HEK293 (cell line): ENCODE results near the gene EGFR.

ENCODE experiments used
- CTCF ChIA-PET: fragments of 350-600 bp; formaldehyde crosslinking; extraction: SDS; loops from one replicate; lab custom pipeline; 2021; ENCODE audit warnings: antibody characterized with exemption; lab: Yijun Ruan, JAX
- POLR2A ChIA-PET: fragments of 300-600 bp; formaldehyde crosslinking; extraction: SDS; loops from one replicate; lab custom pipeline; 2020; ENCODE audit warnings: antibody characterized with exemption, inconsistent platforms; lab: Yijun Ruan, JAX
- H3K27ac ChIP-seq: fragments of 200-500 bp; sonication (Bioruptor generic); 2 replicates; pipeline ENCODE4 v1.5.1; 2014; ENCODE audit warnings: low read depth, low read length, control low read depth, inconsistent platforms; ENCODE audit errors: extremely low read depth
- H3K36me3 ChIP-seq, 2 experiments: fragments of 200-500 bp in 1 of 2; sonication (Bioruptor generic) in 1 of 2; 1 replicate in 1 of 2; 2 replicates in 1 of 2; pipeline ENCODE4 v1.5.1; 2014 to 2017; ENCODE audit warnings: inconsistent platforms in 2 of 2, low read length in 2 of 2; ENCODE audit not compliant: control insufficient read depth in 2 of 2, insufficient read depth in 1 of 2
- H3K4me1 ChIP-seq: fragments of 200-500 bp; sonication (Bioruptor generic); 2 replicates; pipeline ENCODE4 v1.5.1; 2014; ENCODE audit warnings: mild to moderate bottlenecking, low read length, inconsistent platforms; ENCODE audit not compliant: control insufficient read depth, insufficient read depth
- H3K4me3 ChIP-seq: 2 replicates; pipeline ENCODE4 v1.5.1; 2011; ENCODE audit warnings: low read depth, mild to moderate bottlenecking, control low read depth, low read length, moderate library complexity
- H3K9me3 ChIP-seq: fragments of 200-500 bp; sonication (Bioruptor generic); 2 replicates; pipeline ENCODE4 v1.5.1; 2014; ENCODE audit warnings: low read depth, low read length, inconsistent platforms; ENCODE audit not compliant: control insufficient read depth, insufficient read depth
- HOXD13 ChIP-seq: sonication (generic); formaldehyde crosslinking; IDR thresholded peaks from 2 replicates; pipeline ENCODE4 v1.8.0; 2022; ENCODE audit warnings: missing genetic modification reagents, borderline replicate concordance
- MEIS1 ChIP-seq: sonication (generic); formaldehyde crosslinking; IDR thresholded peaks from 2 replicates; pipeline ENCODE4 v1.8.1; 2022; ENCODE audit warnings: missing genetic modification reagents, mild to moderate bottlenecking, borderline replicate concordance
- SP3 ChIP-seq: fragments of 450-650 bp; formaldehyde crosslinking; IDR thresholded peaks from 2 replicates; pipeline ENCODE4 v1.5.1; 2016; ENCODE audit warnings: missing biosample characterization, missing genetic modification characterization
- ZNF132 ChIP-seq: fragments of 450-650 bp; formaldehyde crosslinking; IDR thresholded peaks from 2 replicates; pipeline ENCODE4 v1.5.1; 2017; ENCODE audit warnings: missing biosample characterization, missing genetic modification characterization, borderline replicate concordance
- ZNF169 ChIP-seq: fragments of 450-650 bp; formaldehyde crosslinking; IDR thresholded peaks from 2 replicates; pipeline ENCODE4 v1.5.1; 2016; ENCODE audit warnings: missing biosample characterization, missing genetic modification characterization
- ZNF239 ChIP-seq: fragments of 450-650 bp; formaldehyde crosslinking; IDR thresholded peaks from 2 replicates; pipeline ENCODE4 v1.5.1; 2016; ENCODE audit warnings: missing biosample characterization, missing genetic modification characterization
- ZNF274 ChIP-seq, 2 experiments: fragments of 200-500 bp in 1 of 2; fragments of 450-650 bp in 1 of 2; sonication (Bioruptor generic) in 1 of 2; formaldehyde crosslinking in 1 of 2; IDR thresholded peaks; 2 replicates each; pipeline versions ENCODE4 v1.5.1 to v1.6.1; 2014 to 2016; ENCODE audit warnings: borderline replicate concordance in 1 of 2, inconsistent platforms in 1 of 2, low read length in 1 of 2, missing biosample characterization in 1 of 2, missing genetic modification characterization in 1 of 2
- ZNF354C ChIP-seq: fragments of 450-650 bp; formaldehyde crosslinking; IDR thresholded peaks from 2 replicates; pipeline ENCODE4 v1.5.1; 2016; ENCODE audit warnings: missing biosample characterization, missing genetic modification characterization, low read depth, borderline replicate concordance
- ZNF529 ChIP-seq: fragments of 450-650 bp; formaldehyde crosslinking; IDR thresholded peaks from 2 replicates; pipeline ENCODE4 v1.5.1; 2017; ENCODE audit warnings: missing genetic modification characterization, missing biosample characterization; ENCODE audit not compliant: insufficient replicate concordance
- ZNF555 ChIP-seq: fragments of 450-650 bp; formaldehyde crosslinking; conservative IDR thresholded peaks from 2 replicates; pipeline ENCODE4 v1.5.1; 2017; ENCODE audit warnings: missing biosample characterization, mild to moderate bottlenecking, missing genetic modification characterization, inconsistent platforms
- ZNF585B ChIP-seq: fragments of 450-650 bp; formaldehyde crosslinking; IDR thresholded peaks from 2 replicates; pipeline ENCODE4 v1.5.1; 2016; ENCODE audit warnings: missing biosample characterization, missing genetic modification characterization
- ZNF664 ChIP-seq: fragments of 450-650 bp; formaldehyde crosslinking; IDR thresholded peaks from 2 replicates; pipeline ENCODE4 v1.5.1; 2016; ENCODE audit warnings: missing biosample characterization, missing genetic modification characterization
- ZNF791 ChIP-seq: fragments of 450-650 bp; formaldehyde crosslinking; IDR thresholded peaks from 2 replicates; pipeline ENCODE4 v1.5.1; 2016; ENCODE audit warnings: missing biosample characterization, missing genetic modification characterization
- TF ChIP-seq, protein P1 (sequence below): fragments of 450-650 bp; formaldehyde crosslinking; IDR thresholded peaks from 2 replicates; pipeline ENCODE4 v1.5.1; 2016; ENCODE audit warnings: missing biosample characterization, missing genetic modification characterization, borderline replicate concordance
- TF ChIP-seq, protein P2 (sequence below): fragments of 450-650 bp; formaldehyde crosslinking; IDR thresholded peaks from 2 replicates; pipeline ENCODE4 v1.5.1; 2016; ENCODE audit warnings: missing biosample characterization, missing genetic modification characterization, borderline replicate concordance
- TF ChIP-seq, protein P3 (sequence below): fragments of 450-650 bp; formaldehyde crosslinking; IDR thresholded peaks from 2 replicates; pipeline ENCODE4 v1.5.1; 2016; ENCODE audit warnings: missing biosample characterization, missing genetic modification characterization
- TF ChIP-seq, protein P4 (sequence below): fragments of 450-650 bp; formaldehyde crosslinking; IDR thresholded peaks from 2 replicates; pipeline ENCODE4 v1.5.0; 2017; ENCODE audit warnings: missing biosample characterization, missing genetic modification characterization, borderline replicate concordance
- TF ChIP-seq, protein P5 (sequence below): fragments of 450-650 bp; formaldehyde crosslinking; IDR thresholded peaks from 2 replicates; pipeline ENCODE4 v1.5.1; 2016; ENCODE audit warnings: missing biosample characterization, missing genetic modification characterization
- TF ChIP-seq, protein P6 (sequence below): fragments of 450-650 bp; formaldehyde crosslinking; optimal IDR thresholded peaks from 2 replicates; pipeline ENCODE3; 2016; ENCODE audit warnings: missing biosample characterization, mild to moderate bottlenecking, missing genetic modification characterization

EGFR gene

DNA sequence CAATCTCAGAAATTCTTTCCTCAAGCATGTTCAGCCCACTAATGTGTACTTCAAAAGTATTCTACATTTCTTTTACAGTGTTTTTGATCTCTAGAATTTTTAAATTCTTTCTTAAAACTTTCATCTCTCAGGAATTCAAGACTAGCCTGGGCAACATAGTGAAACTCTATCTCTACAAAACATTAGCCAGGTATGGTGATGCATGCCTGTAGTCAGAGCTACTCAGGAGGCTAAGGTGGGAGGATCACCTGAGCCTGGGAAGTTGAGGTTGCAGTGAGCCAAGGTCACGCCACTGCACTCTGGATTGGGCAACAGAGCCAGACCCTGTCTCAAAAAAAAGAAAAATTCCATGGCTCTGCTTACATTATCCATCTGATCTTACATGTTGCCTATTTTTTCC is 5.0 kb upstream of the EGFR start:
- TF ChIP-seq ZNF555 (tag by site-specific recombination) (no peak), ZNF169 (tag by site-specific recombination) (no peak), MEIS1 (CRISPR knock-in tag) (no peak), ZNF239 (tag by site-specific recombination) (no peak), ZNF132 (tag by site-specific recombination) (no peak)
- TF ChIP-seq, protein P1, sequence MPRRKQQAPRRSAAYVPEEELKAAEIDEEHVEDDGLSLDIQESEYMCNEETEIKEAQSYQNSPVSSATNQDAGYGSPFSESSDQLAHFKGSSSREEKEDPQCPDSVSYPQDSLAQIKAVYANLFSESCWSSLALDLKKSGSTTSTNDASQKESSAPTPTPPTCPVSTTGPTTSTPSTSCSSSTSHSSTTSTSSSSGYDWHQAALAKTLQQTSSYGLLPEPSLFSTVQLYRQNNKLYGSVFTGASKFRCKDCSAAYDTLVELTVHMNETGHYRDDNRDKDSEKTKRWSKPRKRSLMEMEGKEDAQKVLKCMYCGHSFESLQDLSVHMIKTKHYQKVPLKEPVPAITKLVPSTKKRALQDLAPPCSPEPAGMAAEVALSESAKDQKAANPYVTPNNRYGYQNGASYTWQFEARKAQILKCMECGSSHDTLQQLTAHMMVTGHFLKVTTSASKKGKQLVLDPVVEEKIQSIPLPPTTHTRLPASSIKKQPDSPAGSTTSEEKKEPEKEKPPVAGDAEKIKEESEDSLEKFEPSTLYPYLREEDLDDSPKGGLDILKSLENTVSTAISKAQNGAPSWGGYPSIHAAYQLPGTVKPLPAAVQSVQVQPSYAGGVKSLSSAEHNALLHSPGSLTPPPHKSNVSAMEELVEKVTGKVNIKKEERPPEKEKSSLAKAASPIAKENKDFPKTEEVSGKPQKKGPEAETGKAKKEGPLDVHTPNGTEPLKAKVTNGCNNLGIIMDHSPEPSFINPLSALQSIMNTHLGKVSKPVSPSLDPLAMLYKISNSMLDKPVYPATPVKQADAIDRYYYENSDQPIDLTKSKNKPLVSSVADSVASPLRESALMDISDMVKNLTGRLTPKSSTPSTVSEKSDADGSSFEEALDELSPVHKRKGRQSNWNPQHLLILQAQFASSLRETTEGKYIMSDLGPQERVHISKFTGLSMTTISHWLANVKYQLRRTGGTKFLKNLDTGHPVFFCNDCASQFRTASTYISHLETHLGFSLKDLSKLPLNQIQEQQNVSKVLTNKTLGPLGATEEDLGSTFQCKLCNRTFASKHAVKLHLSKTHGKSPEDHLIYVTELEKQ = no peak
- Histone ChIP-seq H3K4me1 (no peaks in the 10 kb centered on the region), H3K4me3 (no peak overlapping the region), H3K9me3 (no peaks in the 10 kb centered on the region), H3K36me3 (no peaks in the 10 kb centered on the region), H3K27ac (no peak overlapping the region)
- ChIA-PET CTCF (no interaction called here), POLR2A (no interaction called here)

DNA sequence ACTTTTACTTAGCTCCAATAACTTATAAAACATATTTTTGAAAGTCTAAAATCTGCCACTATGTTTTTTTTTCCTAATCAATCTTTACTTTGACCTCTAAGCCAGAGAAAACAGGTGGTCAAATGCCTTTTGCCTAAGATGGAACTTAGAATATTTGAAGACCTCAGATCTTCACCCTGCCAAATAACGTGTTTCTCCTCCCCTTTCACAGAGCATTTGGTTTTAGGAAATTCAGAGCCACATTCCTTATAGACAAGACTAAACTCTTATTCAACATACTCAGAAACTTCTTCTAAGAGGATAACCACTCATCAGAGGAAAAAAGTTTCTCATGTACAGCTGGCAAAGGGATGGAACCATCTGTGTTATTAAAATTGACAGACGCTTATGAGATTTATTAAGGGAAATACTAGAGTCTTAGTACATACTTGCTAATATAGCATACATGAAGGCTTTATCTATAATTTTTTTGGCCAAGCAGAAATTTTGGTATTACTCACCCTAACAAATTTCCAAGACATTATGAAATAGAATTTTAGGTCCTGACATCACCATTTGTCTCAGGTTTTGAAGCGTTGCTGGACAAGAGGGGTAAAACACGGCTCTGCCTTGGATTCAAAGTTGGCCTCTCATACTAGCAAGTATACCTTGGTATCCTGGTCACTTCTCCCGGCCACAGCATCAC is 2.6 kb upstream of the EGFR start:
- CTCF ChIA-PET = interaction anchor here (0.6 to 1.6 kb wide), 3 partner anchors 50 to 238 kb away, joined by 3 to 11 read pairs (median 7); no protein-coding TSS in a partner anchor
- H3K36me3 ChIP-seq = no peaks in the 10 kb centered on the region
- H3K4me1 ChIP-seq = peaks cover 3% of the 10 kb centered on the region; the same call in 1 of the 2 replicates
- no peak overlapping the region for H3K27ac ChIP-seq
- H3K4me3 ChIP-seq = no peak overlapping the region
- H3K9me3 ChIP-seq = no peaks in the 10 kb centered on the region
- POLR2A ChIA-PET = no interaction called here
- TF ChIP-seq ZNF274 (IDR thresholded peaks at IDR 0.05; ENCODE audit: low read length) (no peak), ZNF274 (tag by site-specific recombination; IDR thresholded peaks at IDR 0.05; ENCODE audit: borderline replicate concordance) (no peak), SP3 (tag by site-specific recombination) (no peak), ZNF585B (tag by site-specific recombination) (no peak), MEIS1 (CRISPR knock-in tag) (no peak), ZNF132 (tag by site-specific recombination) (no peak), ZNF664 (tag by site-specific recombination) (no peak), ZNF791 (tag by site-specific recombination) (no peak), ZNF529 (tag by site-specific recombination) (no peak), HOXD13 (no peak), ZNF354C (tag by site-specific recombination) (no peak)
- TF ChIP-seq, protein P2, sequence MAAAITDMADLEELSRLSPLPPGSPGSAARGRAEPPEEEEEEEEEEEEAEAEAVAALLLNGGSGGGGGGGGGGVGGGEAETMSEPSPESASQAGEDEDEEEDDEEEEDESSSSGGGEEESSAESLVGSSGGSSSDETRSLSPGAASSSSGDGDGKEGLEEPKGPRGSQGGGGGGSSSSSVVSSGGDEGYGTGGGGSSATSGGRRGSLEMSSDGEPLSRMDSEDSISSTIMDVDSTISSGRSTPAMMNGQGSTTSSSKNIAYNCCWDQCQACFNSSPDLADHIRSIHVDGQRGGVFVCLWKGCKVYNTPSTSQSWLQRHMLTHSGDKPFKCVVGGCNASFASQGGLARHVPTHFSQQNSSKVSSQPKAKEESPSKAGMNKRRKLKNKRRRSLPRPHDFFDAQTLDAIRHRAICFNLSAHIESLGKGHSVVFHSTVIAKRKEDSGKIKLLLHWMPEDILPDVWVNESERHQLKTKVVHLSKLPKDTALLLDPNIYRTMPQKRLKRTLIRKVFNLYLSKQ (tag by site-specific recombination) = no peak
- TF ChIP-seq, protein P3, sequence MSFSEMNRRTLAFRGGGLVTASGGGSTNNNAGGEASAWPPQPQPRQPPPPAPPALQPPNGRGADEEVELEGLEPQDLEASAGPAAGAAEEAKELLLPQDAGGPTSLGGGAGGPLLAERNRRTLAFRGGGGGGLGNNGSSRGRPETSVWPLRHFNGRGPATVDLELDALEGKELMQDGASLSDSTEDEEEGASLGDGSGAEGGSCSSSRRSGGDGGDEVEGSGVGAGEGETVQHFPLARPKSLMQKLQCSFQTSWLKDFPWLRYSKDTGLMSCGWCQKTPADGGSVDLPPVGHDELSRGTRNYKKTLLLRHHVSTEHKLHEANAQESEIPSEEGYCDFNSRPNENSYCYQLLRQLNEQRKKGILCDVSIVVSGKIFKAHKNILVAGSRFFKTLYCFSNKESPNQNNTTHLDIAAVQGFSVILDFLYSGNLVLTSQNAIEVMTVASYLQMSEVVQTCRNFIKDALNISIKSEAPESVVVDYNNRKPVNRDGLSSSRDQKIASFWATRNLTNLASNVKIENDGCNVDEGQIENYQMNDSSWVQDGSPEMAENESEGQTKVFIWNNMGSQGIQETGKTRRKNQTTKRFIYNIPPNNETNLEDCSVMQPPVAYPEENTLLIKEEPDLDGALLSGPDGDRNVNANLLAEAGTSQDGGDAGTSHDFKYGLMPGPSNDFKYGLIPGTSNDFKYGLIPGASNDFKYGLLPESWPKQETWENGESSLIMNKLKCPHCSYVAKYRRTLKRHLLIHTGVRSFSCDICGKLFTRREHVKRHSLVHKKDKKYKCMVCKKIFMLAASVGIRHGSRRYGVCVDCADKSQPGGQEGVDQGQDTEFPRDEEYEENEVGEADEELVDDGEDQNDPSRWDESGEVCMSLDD = no peak
- TF ChIP-seq, protein P4, sequence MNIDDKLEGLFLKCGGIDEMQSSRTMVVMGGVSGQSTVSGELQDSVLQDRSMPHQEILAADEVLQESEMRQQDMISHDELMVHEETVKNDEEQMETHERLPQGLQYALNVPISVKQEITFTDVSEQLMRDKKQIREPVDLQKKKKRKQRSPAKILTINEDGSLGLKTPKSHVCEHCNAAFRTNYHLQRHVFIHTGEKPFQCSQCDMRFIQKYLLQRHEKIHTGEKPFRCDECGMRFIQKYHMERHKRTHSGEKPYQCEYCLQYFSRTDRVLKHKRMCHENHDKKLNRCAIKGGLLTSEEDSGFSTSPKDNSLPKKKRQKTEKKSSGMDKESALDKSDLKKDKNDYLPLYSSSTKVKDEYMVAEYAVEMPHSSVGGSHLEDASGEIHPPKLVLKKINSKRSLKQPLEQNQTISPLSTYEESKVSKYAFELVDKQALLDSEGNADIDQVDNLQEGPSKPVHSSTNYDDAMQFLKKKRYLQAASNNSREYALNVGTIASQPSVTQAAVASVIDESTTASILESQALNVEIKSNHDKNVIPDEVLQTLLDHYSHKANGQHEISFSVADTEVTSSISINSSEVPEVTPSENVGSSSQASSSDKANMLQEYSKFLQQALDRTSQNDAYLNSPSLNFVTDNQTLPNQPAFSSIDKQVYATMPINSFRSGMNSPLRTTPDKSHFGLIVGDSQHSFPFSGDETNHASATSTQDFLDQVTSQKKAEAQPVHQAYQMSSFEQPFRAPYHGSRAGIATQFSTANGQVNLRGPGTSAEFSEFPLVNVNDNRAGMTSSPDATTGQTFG (tag by site-specific recombination) = no peak
- TF ChIP-seq, protein P5, sequence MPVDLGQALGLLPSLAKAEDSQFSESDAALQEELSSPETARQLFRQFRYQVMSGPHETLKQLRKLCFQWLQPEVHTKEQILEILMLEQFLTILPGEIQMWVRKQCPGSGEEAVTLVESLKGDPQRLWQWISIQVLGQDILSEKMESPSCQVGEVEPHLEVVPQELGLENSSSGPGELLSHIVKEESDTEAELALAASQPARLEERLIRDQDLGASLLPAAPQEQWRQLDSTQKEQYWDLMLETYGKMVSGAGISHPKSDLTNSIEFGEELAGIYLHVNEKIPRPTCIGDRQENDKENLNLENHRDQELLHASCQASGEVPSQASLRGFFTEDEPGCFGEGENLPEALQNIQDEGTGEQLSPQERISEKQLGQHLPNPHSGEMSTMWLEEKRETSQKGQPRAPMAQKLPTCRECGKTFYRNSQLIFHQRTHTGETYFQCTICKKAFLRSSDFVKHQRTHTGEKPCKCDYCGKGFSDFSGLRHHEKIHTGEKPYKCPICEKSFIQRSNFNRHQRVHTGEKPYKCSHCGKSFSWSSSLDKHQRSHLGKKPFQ (tag by site-specific recombination) = no peak
- TF ChIP-seq, protein P6, sequence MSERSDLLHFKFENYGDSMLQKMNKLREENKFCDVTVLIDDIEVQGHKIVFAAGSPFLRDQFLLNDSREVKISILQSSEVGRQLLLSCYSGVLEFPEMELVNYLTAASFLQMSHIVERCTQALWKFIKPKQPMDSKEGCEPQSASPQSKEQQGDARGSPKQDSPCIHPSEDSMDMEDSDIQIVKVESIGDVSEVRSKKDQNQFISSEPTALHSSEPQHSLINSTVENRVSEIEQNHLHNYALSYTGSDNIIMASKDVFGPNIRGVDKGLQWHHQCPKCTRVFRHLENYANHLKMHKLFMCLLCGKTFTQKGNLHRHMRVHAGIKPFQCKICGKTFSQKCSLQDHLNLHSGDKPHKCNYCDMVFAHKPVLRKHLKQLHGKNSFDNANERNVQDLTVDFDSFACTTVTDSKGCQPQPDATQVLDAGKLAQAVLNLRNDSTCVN (tag by site-specific recombination) = no peak
